NOMO-1 treated with DMSO at 0.1 percent for 48 hours (cell line): ENCODE data around the gene CCDC200.
"Not testable (repeated sequence)": the region's sequence is repeated elsewhere in the genome, so short reads cannot be mapped to it uniquely, and the experiment has no call there.

Experiments
- DNase-seq: peaks from one replicate; lab custom pipeline; 2025; ENCODE audit not compliant: unreplicated experiment; lab: John Stamatoyannopoulos, UW

Gene CCDC200

GRCh38 chr17:43216762-43217613, 11.4 kb downstream of the CCDC200 start:
- no peak for DNase-seq

DNA sequence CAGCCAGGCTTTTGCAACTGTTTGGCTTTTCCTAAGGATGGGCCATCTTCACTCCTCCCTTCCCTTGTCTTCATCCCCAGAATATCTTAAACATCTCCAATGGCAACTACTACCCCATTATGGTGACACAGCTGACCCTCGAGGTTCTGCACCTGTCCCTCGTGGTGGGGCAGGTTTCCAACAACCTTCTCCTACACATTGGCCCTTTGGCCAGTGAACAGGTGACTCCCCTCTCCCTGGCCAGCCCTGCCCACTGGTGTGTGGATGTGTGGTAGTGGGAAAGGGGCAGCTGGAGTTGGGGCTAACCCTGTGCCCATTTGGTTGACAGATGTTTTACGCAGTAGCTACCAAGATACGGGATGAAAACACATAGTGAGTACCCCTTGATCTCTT, 12.1 kb downstream of the CCDC200 start:
- DNase-seq: no peak

- no peak for DNase-seq
These were observed 13.1 kb downstream of the CCDC200 start for GRCh38 chr17:43215341-43215740.

GRCh38 chr17:43213545-43213944, 14.9 kb downstream of the CCDC200 start:
- DNase-seq: no peak

DNA sequence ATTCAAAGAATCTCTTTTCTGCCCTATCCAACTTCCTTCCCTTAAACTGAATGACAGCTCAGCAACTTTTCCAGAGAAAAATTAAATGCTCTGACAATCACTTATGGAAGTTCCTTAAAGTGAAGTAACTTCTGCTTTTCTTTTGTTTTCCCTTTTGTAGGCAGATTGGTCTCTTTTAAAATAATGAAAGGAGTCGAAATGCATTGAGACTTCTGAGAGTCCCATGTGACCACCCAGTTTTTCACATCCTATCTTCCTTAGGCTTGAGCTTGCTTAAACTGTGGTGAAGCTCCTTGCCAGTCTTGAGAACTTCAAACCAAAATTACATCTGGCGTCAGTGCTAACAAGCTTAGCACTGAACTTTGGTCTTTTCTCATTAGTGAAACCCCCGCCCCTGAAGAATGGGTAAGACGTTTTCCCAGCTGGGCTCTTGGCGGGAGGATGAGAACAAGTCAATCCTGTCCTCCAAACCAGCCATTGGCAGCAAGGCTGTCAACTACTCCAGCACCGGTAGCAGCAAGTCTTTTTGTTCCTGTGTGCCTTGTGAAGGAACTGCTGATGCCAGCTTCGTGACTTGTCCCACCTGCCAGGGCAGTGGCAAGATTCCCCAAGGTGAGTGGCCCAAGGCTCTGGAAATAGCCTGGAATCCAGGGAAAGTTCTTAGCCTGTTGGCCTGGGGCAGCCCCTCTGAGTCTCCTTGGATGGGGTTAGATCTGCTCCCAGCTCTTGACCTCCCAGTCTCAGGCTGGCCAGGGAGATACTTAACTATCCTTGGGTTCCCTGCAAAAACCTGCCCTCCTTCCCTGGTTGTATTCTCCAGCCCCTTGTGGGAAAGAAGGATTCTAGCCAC, 15.6 kb downstream of the CCDC200 start:
- peak; percentile 37 for DNase-seq

- DNase-seq: peak; percentile 74
These were observed 16.7 kb downstream of the CCDC200 start, which contains the start of gene TMEM106A for GRCh38 chr17:43211480-43212402. Gene TMEM106A, plus strand, starts transcription at chr17:43211875. Its CDS starts 1,167 bp downstream, at chr17:43213042.

DNA sequence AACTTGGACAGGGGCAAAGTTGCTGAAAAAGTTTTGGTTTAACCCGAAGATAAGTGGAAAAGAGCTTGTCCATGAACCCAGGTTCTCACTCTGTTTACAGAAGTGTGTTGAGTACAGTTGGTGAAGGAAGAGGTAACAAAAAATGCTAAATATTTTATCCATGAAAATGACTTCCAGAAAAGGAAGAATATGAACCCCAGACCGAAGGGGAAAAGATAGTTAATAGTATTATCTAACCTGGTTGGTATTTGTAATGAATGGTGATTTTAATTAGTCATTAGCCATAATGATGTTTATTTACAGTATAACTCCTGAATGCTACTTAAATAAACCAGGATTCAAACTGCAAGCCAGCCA, 17.3 kb downstream of the CCDC200 start:
- DNase-seq: no peak

GRCh38 chr17:43210576-43210975, 17.8 kb downstream of the CCDC200 start:
- DNase-seq: peak; percentile 1

DNA sequence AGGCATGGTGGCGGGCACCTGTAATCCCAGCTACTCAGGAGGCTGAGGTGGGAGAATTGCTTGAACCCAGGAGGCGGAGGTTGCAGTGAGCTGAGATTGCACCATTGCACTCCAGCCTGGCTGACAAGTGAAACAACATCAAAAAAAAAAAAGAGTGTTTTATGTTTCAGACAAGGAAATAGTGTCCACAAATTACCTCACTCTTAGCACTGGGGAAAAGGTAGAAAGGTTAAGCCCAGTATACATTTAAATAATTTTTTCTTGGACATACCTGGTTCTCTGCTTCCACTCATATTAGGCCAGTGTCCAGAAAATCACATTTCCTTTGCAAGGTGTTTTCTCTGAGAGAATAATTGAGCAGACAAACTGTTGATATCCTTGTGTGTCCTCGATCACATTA, 25.4 kb downstream of the CCDC200 start:
- DNase-seq: not testable (repeated sequence)

GRCh38 chr17:43200127-43200526, 28.3 kb downstream of the CCDC200 start:
- no peak for DNase-seq

DNA sequence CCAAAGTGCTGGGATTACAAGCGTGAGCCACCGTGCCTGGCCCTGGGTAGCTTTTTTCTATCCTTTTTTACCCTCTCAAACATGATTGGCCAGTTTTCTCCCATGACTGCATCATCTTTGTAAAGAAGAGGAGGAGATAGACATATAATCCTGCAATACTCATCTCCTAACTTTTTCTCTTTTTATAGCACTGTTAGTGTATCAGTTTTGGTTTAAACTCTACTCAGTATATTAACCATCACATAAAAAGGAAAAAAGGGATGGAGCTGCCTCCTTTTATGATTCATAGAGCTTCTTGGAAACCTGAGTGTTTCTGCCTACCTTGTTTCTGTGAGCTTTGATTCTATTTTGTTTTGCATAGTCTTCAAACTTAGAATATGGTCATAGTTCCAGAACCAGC, 28.8 kb downstream of the CCDC200 start:
- no peak for DNase-seq

DNA sequence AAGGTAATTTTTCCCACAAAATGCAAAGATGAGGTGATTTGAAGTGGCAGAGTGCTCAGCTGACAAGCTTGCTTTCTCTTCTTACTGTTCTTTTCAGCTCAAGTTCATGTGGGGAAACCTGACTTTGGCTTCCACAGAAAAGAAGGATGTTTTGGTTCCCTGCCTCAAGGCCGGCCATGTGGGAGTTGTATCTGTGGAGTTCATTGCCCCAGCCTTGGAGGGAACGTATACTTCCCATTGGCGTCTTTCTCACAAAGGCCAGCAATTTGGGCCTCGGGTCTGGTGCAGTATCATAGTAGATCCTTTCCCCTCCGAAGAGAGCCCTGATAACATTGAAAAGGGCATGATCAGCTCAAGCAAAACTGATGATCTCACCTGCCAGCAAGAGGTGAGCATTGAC, 35.2 kb downstream of the CCDC200 start:
- no peak for DNase-seq

GRCh38 chr17:43186656-43187055, 41.8 kb downstream of the CCDC200 start:
- DNase-seq: not testable (repeated sequence)

- no peak for DNase-seq
These were observed 44.5 kb downstream of the CCDC200 start for GRCh38 chr17:43183921-43184320.

DNA sequence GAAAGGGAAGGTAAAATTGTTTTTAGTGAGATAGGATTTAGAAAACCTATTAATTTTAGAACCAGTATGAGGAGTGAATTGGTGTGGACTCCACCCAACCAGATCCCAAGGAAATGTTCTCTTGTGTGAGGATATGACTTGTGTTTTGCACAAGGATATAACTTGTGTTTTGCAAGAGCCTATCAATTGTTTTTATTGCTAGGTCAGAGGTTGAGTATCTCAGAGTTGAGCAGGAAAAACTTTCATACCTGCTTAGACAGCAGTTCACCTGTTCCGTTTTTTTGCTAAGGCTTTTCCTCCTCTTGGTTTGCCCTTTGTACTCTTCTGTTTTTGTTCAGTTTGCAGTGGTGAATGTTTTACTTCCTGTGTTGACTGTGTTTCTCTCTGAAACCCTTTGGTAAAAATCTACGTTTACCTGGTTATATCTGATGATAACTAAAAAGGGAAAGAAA, 52.3 kb downstream of the CCDC200 start:
- no peak for DNase-seq

- no peak for DNase-seq
These were observed 53.0 kb downstream of the CCDC200 start for GRCh38 chr17:43175213-43176118.

DNA sequence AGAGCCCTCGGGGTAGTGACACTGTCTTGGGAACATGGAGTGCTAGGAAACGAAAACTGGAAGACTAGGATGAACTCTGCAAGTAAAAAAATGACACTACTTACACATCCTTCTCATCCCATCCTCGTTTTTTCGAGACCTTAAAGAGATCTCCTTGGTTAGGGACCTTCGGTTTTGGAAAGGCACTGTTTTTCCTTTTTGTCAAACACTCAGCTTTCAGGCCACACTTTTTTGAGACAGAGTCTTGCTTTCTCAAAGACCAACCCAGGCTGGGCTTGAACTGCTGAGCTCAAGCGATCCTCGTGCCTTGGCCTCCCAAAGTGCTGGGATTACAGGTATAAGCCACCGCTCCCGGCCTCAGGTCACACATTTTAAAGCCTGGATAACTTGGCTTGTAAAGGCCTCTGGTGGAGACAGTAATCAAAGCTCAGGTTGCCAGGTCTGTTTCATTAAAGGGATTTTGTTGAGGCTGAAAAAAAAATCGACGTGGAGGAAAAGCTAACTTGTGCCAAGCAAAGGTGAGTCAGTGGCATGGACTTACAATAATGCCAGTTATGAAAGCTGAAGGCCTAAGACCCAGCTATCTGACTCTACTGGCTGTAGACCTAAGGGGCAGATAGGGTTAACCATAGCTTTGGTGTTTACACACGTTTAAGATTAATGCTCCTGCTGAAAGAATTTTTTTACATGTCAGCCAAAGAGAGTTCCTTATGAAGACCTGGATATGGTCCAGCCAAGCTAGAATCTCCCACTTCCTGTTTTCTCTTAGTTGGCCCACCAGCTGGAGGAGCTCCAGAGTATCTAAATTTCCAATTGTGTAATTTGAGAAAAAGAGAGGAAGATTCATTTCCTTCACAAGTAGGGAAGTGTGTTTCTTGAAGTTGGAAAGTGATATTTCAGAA, 56.6 kb downstream of the CCDC200 start:
- peak; percentile 56 for DNase-seq
